Measurements from ENCODE around the gene ZBTB7C. TPM values are rescaled to one million over a fixed set of nuclear protein-coding genes. Genes with fewer than 3 reads are reported as not detected.
A peak's percentile ranks its signal among the peaks of the same experiment; 100 is the strongest.

Gene ZBTB7C
- polyA plus RNA-seq, 1 of the 3 experiments (the other 2 are of a cell fraction): 0.05 TPM

DNA sequence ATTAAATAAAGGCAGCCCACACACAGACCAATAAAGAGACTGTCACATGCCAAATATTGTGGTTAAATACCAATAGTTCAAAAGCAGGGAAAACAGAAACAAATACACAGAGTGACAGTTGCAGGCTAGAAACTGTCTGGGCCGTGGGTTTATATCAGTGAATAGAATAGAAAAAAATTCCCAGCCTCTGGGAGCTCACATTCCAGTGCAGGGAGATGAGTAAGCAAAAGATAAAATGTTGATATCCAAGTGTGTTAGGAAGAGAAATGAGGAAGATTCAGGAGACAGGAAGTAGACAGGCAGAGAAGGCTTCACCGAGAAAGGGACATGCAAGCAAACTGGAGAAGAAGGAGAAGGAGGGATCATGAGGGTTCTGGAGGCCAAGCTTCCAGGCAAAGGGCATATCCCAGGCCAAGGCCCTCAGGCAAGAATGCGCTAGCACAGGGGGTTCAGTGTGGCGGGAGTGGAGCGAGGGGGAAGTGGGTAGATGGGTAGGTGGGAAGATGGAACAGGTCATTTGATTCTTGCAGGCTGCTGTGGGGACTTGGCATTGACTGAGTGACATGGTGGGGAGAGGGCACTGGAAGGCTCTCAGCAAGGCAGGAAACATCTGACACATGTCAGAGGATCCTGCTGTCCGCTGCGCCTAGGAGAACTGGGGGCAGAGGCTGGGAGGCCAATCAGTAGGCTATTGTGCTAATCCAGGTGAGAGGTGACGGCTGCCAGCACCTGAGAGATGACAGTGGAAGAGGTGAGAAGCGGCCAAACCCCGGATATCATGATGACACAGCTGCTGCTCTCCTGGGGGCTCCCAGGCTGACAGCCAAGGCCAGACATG lies 89.2 kb downstream of the ZBTB7C start:
- ChIA-PET CTCF (interaction anchor here (1.0 to 1.4 kb wide), 6 partner anchors 17 to 290 kb away, joined by 3 to 5 read pairs (median 4); no protein-coding TSS in a partner anchor), POLR2A (interaction anchor here (0.7 kb wide), 1 partner anchor 79 kb away, joined by 3 read pairs; no protein-coding TSS in a partner anchor)
- H3K9me2 ChIP-seq: no peaks in the 10 kb centered on the region
- no peaks in the 10 kb centered on the region for H4K20me1 ChIP-seq (ENCODE audit: insufficient read depth)
- H2AFZ ChIP-seq (ENCODE audit: low read depth): peak overlapping the region; percentile 88; the same call in 1 of the 2 replicates
- H3K36me3 ChIP-seq (replicated peaks in 1 of 2; ENCODE audit: control insufficient read depth in 1 of 2, insufficient read depth in 2 of 2, low read length in 1 of 2): no peaks in the 10 kb centered on the region
- no peaks in the 10 kb centered on the region for H3K9me3 ChIP-seq
- H3K4me3 ChIP-seq (ENCODE audit: low read depth in 2 of 2, low read length in 1 of 2): no peak overlapping the region
- H3K9ac ChIP-seq: peak overlapping the region; percentile 19; the same call in 1 of the 2 replicates
- peaks cover 15 to 39% of the 10 kb centered on the region in 2 experiments; a peak in 3 of 4 replicates for H3K4me1 ChIP-seq (ENCODE audit: control insufficient read depth in 1 of 2, insufficient read depth in 2 of 2, low read depth in 1 of 2, low read length in 1 of 2)
- H3F3A ChIP-seq (replicated peaks; ENCODE audit: insufficient read depth): peaks cover 2% of the 10 kb centered on the region
- TF ChIP-seq GABPA (IDR thresholded peaks at IDR 0.05; ENCODE audit: low read depth) (no peak), PBX3 (IDR thresholded peaks at IDR 0.05) (0 out of 2 replicates have a peak, but pooled peaks have one; percentile 13), EZH2phosphoT487 (IDR thresholded peaks at IDR 0.05; ENCODE audit: borderline replicate concordance, low read depth) (no peak), JUND (IDR thresholded peaks at IDR 0.05) (peak; percentile 37), TCF12 (IDR thresholded peaks at IDR 0.05) (peak; percentile 29; the same call in 1 of the 2 replicates), POLR2AphosphoS5 (IDR thresholded peaks at IDR 0.05; ENCODE audit: low read depth, low read length) (no peak), FOSL2 (IDR thresholded peaks at IDR 0.05; ENCODE audit: borderline replicate concordance, low read depth) (peak; percentile 33; the same call in 1 of the 2 replicates), NRF1 (IDR thresholded peaks at IDR 0.05; ENCODE audit: low read depth, low read length) (no peak), TEAD4 (IDR thresholded peaks at IDR 0.05; ENCODE audit: borderline replicate concordance, insufficient read depth) (peak; percentile 24; the same call in 1 of the 2 replicates)
- DNase-seq: peak; percentile 30
- H3K79me2 ChIP-seq (ENCODE audit: insufficient read depth): no peaks in the 10 kb centered on the region
- no peaks in the 10 kb centered on the region for H3K27me3 ChIP-seq (ENCODE audit: insufficient read depth)
- H3K27ac ChIP-seq (ENCODE audit: low read depth in 2 of 2, low read length in 1 of 2): peak overlapping the region; percentile 60 to 86
- peak overlapping the region; percentile 22; the same call in 1 of the 2 replicates for H3K4me2 ChIP-seq
- 74% methylated on average over 10 of the region's 10 CpGs for WGBS (ENCODE audit: low lambda C conversion rate)

- Histone ChIP-seq H3K27me3 (ENCODE audit: insufficient read depth) (no peaks in the 10 kb centered on the region), H4K20me1 (ENCODE audit: insufficient read depth) (no peaks in the 10 kb centered on the region), H3F3A (replicated peaks; ENCODE audit: insufficient read depth) (peaks cover 2% of the 10 kb centered on the region), H3K9ac (no peak overlapping the region), H3K79me2 (ENCODE audit: insufficient read depth) (no peaks in the 10 kb centered on the region), H3K36me3 (replicated peaks in 1 of 2; ENCODE audit: control insufficient read depth in 1 of 2, insufficient read depth in 2 of 2, low read length in 1 of 2) (no peaks in the 10 kb centered on the region), H2AFZ (ENCODE audit: low read depth) (no peak overlapping the region), H3K27ac (ENCODE audit: low read depth in 2 of 2, low read length in 1 of 2) (no peak overlapping the region), H3K4me1 (ENCODE audit: control insufficient read depth in 1 of 2, insufficient read depth in 2 of 2, low read depth in 1 of 2, low read length in 1 of 2) (peaks cover 14 to 27% of the 10 kb centered on the region in 2 experiments; a peak in 3 of 4 replicates), H3K4me2 (no peak overlapping the region), H3K9me2 (no peaks in the 10 kb centered on the region), H3K9me3 (no peaks in the 10 kb centered on the region), H3K4me3 (ENCODE audit: low read depth in 2 of 2, low read length in 1 of 2) (no peak overlapping the region)
- no peak for DNase-seq
- ChIA-PET CTCF (interaction anchor here (0.6 to 2.0 kb wide), 5 partner anchors 14 to 59 kb away, joined by 3 to 8 read pairs (median 4); no protein-coding TSS in a partner anchor), POLR2A (no interaction called here)
- WGBS (ENCODE audit: low lambda C conversion rate): 92% methylated on average over 7 of the region's 8 CpGs
- TF ChIP-seq IRF3 (IDR thresholded peaks at IDR 0.05; ENCODE audit: low read depth, low read length): no peak
- TF ChIP-seq JUND (IDR thresholded peaks at IDR 0.05): no peak
- TF ChIP-seq NRF1 (IDR thresholded peaks at IDR 0.05; ENCODE audit: low read depth, low read length): no peak
- no peak for TF ChIP-seq SMC3 (IDR thresholded peaks at IDR 0.05; ENCODE audit: low read depth, low read length)
- TF ChIP-seq ZBTB33 (IDR thresholded peaks at IDR 0.05; ENCODE audit: borderline replicate concordance, low read depth): no peak
- TF ChIP-seq FOXJ3 (CRISPR knock-in tag; IDR thresholded peaks at IDR 0.05): no peak
- TF ChIP-seq RCOR1 (IDR thresholded peaks at IDR 0.05; ENCODE audit: low read length): no peak
- no peak for TF ChIP-seq MAX (IDR thresholded peaks at IDR 0.05; ENCODE audit: low read depth)
- TF ChIP-seq RAD21 (IDR thresholded peaks at IDR 0.05; ENCODE audit: low read length): no peak
- TF ChIP-seq FOSL2 (IDR thresholded peaks at IDR 0.05; ENCODE audit: borderline replicate concordance, low read depth): no peak
- TF ChIP-seq POLR2AphosphoS5 (IDR thresholded peaks at IDR 0.05; ENCODE audit: low read depth, low read length): no peak
- TF ChIP-seq, protein P1, sequence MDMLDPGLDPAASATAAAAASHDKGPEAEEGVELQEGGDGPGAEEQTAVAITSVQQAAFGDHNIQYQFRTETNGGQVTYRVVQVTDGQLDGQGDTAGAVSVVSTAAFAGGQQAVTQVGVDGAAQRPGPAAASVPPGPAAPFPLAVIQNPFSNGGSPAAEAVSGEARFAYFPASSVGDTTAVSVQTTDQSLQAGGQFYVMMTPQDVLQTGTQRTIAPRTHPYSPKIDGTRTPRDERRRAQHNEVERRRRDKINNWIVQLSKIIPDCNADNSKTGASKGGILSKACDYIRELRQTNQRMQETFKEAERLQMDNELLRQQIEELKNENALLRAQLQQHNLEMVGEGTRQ (IDR thresholded peaks at IDR 0.05; ENCODE audit: borderline replicate concordance, low read depth, low read length): no peak
- no peak for TF ChIP-seq CHD2 (IDR thresholded peaks at IDR 0.05; ENCODE audit: low read length, partially characterized antibody)
Measured at GRCh38 chr18:48318436-48318835, 90.7 kb downstream of the ZBTB7C start.

Measured in SK-N-SH (cell line).